Measurements from ENCODE around the gene SELENOO.
A peak's percentile ranks its signal among the peaks of the same experiment; 100 is the strongest.
"Not testable (repeated sequence)": the region's sequence is repeated elsewhere in the genome, so short reads cannot be mapped to it uniquely, and the experiment has no call there.

The SELENOO gene, protein sequence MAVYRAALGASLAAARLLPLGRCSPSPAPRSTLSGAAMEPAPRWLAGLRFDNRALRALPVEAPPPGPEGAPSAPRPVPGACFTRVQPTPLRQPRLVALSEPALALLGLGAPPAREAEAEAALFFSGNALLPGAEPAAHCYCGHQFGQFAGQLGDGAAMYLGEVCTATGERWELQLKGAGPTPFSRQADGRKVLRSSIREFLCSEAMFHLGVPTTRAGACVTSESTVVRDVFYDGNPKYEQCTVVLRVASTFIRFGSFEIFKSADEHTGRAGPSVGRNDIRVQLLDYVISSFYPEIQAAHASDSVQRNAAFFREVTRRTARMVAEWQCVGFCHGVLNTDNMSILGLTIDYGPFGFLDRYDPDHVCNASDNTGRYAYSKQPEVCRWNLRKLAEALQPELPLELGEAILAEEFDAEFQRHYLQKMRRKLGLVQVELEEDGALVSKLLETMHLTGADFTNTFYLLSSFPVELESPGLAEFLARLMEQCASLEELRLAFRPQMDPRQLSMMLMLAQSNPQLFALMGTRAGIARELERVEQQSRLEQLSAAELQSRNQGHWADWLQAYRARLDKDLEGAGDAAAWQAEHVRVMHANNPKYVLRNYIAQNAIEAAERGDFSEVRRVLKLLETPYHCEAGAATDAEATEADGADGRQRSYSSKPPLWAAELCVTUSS

DNA sequence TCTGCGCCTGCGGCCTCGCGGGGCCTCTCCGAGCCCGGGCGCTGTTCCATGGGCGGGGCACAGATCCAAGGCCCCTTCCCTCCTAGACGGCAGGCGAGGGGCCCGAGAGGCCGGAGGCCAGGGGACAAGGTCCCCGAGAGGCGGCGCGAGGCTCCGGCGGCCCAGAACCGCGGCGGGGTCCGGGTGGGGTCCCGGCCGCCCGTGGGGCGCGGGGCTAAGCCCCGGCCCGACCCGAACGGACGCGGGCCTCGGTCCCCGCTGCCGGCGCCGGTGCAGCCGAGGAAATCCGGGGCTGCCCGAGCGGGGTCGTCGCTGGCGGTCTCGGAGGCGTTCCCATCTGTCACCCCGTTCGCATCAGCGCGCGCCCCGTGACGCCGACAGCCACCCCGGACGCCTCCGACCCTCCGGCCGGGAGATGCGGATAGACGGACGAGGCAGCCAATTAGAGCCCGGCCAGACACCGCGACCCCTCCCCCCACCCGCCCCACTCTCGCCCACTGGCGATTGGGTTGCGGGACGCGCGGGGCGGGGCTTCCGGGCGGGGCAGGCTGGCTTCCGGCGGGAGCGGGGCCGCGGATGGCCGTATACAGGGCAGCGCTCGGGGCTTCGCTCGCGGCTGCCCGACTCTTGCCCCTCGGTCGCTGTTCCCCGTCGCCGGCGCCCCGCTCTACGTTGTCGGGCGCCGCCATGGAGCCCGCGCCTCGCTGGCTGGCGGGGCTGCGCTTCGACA is at the start of gene SELENOO:
Gene SELENOO, plus strand, starts transcription at position 551 of the 730 bp plus-strand sequence. Its CDS starts 26 bp downstream, at position 577.
- peak; percentile 48 to 82 (median 75) for DNase-seq

DNA sequence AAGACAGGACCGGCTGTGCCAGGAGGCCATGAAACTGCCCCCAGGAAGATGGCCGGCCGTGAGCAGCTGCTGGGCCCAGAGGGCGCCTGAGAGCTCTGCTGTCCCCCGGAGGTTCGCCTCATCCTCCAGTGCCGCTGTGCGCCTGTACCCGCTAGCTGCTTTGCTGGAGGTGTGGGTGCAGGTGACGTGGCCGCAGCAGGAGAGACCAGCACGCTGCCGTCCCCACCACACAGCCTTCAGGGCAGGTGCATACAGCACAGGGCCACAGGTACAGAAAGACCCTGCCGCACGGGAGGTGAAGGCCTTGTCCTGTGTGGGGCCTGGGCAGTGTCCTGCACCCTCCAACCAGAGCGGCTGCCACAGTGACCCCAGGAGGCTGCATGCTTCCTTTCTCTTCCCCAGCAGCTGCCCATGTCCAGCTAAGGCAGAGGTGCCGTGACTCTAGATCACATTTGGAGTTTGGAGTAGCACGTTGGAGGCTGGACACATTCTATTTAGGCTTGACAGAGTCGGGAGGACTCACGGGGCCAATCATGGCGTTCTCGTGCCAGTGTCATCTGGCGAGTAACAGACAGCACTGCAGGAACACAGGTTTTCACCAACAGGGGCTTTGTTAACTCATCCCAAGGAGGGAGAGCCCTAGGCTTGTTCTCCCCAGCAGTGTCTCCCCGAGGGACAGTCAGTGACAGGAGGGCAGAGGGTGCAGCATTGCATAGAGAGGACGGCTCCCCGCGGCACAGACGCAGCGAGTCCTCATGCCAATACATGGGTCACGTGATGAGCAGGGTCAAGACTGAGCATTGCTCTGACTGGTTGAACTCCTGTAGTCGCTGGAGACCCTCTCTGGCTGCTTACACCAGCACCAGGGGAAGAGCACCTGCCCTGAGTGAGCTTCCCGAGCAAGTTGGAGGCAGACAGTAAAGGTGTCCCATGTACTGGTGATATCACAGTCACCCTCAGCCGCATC is 49.0 kb upstream of the SELENOO start:
- no peak for DNase-seq

- no peak for DNase-seq
Observed at GRCh38 chr22:50153056-50153755, 47.6 kb upstream of the SELENOO start.

- DNase-seq = no peak
Observed at GRCh38 chr22:50153756-50154140, 47.1 kb upstream of the SELENOO start.

GRCh38 chr22:50157709-50158375 is 43.0 kb upstream of the SELENOO start:
- no peak for DNase-seq

- no peak for DNase-seq
Observed at GRCh38 chr22:50160947-50161346, 39.9 kb upstream of the SELENOO start.

GRCh38 chr22:50161508-50162390 is 39.1 kb upstream of the SELENOO start:
- DNase-seq = no peak

DNA sequence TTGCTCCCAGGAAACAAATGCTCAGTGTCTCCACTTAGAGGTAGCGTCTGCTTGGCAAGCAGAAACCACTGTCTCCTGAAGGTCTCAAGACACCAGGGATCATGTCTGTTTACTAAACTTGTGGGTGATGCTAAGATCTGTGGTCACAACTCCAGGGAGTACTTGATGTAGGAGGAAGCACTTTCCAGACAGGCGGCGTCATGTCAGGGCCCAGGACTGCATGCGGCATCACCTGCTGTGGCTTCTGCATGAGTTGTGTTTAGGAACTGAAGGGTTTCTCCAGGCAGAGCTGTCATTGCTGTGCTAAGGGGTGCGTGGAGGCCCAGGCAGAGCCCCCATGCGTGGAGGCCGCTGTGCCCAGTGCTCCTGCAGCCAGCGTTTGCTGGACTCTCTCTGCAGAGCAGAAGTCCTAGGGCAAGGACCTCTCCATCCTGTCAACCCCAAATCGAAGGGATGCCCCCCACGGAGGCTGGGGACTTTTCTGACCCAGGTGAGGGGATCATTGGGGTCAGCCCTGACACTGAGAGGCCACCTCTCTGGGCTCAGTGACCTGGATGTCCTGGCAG is 38.3 kb upstream of the SELENOO start:
- no peak for DNase-seq

DNA sequence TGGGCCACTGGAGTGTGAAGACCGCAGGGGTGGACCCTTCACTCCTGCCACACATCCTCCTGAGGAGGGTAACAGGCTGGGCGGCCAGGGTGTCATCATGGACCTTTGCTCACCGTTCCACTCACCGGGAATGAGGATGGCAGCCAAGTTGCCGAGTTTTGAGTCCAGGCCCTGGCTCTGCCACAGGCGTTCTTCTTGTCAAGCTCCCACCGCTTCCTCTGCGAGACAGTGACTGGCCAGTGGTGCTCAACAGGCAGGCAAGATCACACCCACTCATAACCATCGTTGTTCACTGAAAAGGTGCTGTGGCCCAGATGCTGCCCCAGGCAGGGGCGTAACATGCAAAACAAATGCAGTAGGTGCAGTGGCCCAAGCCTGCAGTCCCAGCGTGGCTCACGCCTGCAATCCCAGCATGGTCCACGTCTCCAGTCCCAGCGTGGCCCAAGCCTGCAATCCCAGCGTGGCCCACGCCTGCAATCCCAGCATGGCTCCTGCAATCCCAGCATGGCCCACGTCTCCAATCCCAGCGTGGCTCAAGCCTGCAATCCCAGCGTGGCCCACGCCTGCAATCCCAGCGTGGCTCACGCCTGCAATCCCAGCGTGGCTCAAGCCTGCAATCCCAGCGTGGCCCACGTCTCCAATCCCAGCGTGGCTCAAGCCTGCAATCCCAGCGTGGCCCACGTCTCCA is 35.2 kb upstream of the SELENOO start:
- no peak for DNase-seq

GRCh38 chr22:50167689-50168489 is 32.9 kb upstream of the SELENOO start:
- no peak for DNase-seq

- not testable (repeated sequence) for DNase-seq
Observed at GRCh38 chr22:50168490-50169180, 32.2 kb upstream of the SELENOO start.

DNA sequence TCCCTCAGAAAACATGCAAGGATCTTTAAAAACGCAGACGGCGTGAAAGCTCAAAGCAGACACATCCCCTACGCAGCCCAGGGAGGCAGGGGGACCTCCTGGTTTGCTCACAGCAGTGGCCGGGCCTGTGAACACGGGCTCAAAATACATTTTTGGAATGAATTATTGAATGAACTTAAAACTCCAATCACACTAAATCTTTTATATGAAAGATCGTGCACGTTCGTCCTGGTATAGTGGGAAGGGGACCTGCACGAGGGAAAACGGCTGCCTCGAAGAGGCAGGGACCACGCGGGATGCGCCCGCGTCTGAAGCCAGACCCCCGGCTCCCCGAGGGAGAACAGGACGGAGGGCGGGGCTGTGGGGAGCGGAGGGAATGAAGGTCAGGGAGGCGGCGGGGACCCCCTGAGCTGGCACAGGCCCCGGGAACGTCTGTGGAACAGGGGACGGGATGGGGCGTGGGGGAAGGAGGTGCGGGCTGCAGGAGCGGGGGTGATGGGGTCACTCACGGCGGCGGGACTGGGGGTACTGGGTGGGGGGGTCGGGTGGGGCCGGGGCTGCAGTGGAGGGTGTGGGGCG is 31.5 kb upstream of the SELENOO start:
- peak in 1 of 3 experiments; percentile 34 for DNase-seq

DNA sequence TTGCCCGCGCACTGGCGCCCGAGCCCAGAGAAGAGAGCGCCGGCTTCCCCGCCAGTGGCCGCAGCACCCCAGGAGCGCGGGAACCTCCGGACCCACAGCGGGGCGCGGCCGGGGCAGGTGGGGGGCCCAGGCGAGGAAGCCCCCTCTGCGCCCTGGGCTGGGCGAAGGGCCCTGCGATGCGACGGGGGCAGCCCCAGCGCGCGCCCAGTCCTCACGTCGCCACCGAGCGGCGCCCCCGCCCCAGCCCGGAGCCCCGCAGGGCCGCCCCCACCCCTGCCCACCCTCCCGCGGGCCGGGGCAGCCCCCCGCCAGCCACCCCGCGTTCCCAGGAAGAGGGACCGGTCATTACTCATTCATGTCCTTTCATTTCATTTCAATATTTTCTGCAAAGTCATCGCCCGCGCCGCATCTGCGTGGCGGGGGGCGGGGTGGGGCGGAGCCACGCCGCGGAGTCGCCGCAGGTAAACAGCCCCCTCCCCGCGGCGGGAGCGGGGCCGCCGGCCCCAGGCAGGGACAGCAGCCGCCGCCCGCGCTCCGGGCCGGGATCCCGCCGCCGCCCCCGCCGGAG is 31.0 kb upstream of the SELENOO start:
- peak in 2 of 3 experiments; percentile 71 to 75 for DNase-seq

DNA sequence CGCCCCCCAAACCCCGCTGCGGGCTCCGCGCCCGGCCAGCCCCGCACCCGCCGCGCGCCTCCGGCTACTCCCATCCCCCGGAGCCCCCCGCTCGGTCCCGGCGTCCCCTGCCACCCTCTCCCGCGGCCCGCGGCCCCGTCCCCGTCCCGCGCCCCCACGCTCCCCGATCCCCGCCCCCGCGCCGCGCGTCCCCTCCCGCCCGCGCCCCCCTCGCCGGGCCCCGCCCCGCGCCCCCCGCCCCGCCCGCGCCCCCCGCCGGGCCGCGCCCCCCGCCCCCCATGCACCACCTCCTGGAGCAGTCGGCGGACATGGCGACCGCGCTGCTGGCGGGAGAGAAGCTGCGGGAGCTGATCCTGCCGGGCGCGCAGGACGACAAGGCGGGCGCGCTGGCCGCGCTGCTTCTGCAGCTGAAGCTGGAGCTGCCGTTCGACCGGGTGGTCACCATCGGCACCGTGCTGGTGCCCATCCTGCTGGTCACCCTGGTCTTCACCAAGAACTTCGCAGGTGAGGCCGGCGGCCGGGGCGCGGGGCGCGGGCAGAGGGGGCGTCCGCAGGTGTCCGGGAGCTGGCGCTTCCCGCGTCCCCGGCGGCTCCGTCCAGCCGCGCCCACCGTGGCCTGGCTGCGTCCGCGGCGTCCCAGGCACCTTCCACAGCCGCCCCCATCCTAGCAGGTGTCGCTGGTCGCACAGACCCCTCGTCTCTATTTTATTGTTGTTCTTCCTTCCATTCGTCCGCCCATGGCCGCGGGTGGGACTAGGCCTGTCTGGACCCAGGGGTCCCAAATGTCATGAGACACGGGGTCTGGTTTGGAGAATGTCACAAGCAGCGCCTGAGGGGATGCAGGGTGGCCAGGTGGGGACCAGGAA is 30.1 kb upstream of the SELENOO start, which contains the start of gene PANX2:
Gene PANX2, plus strand, starts transcription at position 279 of the 866 bp plus-strand sequence. Its CDS starts 0 bp downstream, at position 279.
- peak in 2 of 3 experiments; percentile 49 to 55 for DNase-seq

DNA sequence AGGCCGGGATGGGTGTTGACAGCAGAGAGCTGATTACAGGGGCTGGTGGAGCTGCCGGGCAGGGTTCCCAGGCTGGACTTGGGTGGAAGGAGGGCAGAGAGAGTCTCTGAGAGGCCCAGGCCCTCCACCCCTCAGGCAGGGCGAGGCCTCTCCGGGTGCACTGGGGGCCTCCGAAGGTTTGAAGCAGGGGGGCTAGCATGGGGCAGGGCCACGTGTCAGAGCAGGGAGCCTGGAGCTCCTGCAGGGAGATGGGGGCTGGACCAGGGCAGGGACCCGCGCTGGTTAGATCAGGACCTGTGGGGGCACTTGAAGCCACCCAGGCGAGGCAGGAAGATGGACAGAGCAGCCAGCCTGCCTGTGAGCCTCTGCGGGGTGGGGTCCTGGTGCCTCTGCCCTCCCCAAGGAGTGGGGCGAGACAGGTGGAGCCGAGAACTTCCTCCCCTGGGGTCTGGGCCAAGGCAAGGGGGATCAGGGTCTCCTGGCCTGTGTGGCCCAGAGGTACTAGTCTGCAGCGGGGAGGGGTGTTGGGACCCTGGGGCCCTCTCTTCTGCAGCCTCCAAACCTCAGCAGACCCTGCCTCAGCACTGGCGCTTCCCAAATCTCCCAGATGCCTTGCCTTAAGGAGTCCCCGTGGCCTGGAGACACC is 29.4 kb upstream of the SELENOO start:
- DNase-seq = peak in 2 of 3 experiments; percentile 25 to 36
